Endodermal cell (in vitro differentiated cells): ENCODE measurements around the gene MCM6. TPM values are rescaled to one million over a fixed set of nuclear protein-coding genes. Genes with fewer than 3 reads are reported as not detected.

Experiments
- DNase-seq: peaks from one replicate; pipeline ENCODE4 v3.0.0-alpha.2; 2017
- H3K27ac ChIP-seq: 2 replicates; pipeline ENCODE4 v1.5.1; 2013; ENCODE audit warnings: mild to moderate bottlenecking, low read depth, low read length, moderate library complexity
- H3K27me3 ChIP-seq: 2 replicates; pipeline ENCODE4 v1.6.1; 2013; ENCODE audit warnings: mild to moderate bottlenecking, low read length, moderate library complexity; ENCODE audit not compliant: insufficient read depth, control insufficient read depth, poor library complexity, severe bottlenecking
- H3K36me3 ChIP-seq: 2 replicates; pipeline ENCODE4 v1.7.0; 2013; ENCODE audit warnings: mild to moderate bottlenecking, low read length, moderate library complexity; ENCODE audit not compliant: control insufficient read depth, insufficient read depth
- H3K4me1 ChIP-seq: one replicate; pipeline ENCODE4 v1.7.0; 2013; ENCODE audit warnings: low read length; ENCODE audit not compliant: control insufficient read depth, insufficient read depth
- H3K4me3 ChIP-seq: 2 replicates; pipeline ENCODE4 v1.5.1; 2013; ENCODE audit warnings: mild to moderate bottlenecking, low read length, moderate library complexity
- H3K9ac ChIP-seq: 2 replicates; pipeline ENCODE4 v1.6.1; 2013; ENCODE audit warnings: mild to moderate bottlenecking, low read length, moderate library complexity; ENCODE audit not compliant: poor library complexity, severe bottlenecking; ENCODE audit errors: extremely low read depth
- H3K9me3 ChIP-seq: 2 replicates; pipeline ENCODE4 v1.6.1; 2013; ENCODE audit warnings: mild to moderate bottlenecking, low read length, moderate library complexity; ENCODE audit not compliant: control insufficient read depth
- H3K27ac Mint-ChIP-seq: 2 replicates; pipeline ENCODE4 v1.8.0; 2020; ENCODE audit warnings: mixed read lengths
- H3K27me3 Mint-ChIP-seq: 2 replicates; pipeline ENCODE4 v1.8.0; 2021; ENCODE audit warnings: mild to moderate bottlenecking, mixed read lengths; ENCODE audit not compliant: insufficient read depth
- H3K36me3 Mint-ChIP-seq: 2 replicates; pipeline ENCODE4 v1.8.0; 2020; ENCODE audit warnings: low read depth, mixed read lengths
- H3K4me1 Mint-ChIP-seq: 2 replicates; pipeline ENCODE4 v1.8.0; 2020; ENCODE audit warnings: mixed read lengths
- H3K4me3 Mint-ChIP-seq: 2 replicates; pipeline ENCODE4 v1.8.0; 2020; ENCODE audit warnings: mild to moderate bottlenecking, moderate library complexity, mixed read lengths
- H3K9me3 Mint-ChIP-seq: 2 replicates; pipeline ENCODE4 v1.8.0; 2020; ENCODE audit warnings: mild to moderate bottlenecking, mixed read lengths
- WGBS, 2 experiments: methylation state at CpG; one replicate each; pipeline versions ENCODE4 v1.1.5 to v1.1.7; 2013; ENCODE audit warnings: missing lambda C conversion rate in 2 of 2, mixed read lengths in 1 of 2; ENCODE audit not compliant: insufficient coverage in 1 of 2, insufficient read length in 1 of 2; 5-methylcytosine and 5-hydroxymethylcytosine counted together
- total RNA-seq, 2 donors: library from RNA; stranded (reverse); fragmentation: NEBNext Ultra II Directional in 1 of 2; extraction: Animal tissue kit (Norgen Biotek cat#: 25700) in 1 of 2; gene quantifications; 2 replicates in 1 of 2; 3 replicates in 1 of 2; pipeline ENCODE4 v1.2.1, GENCODE V29; 2021
- TF ChIP-seq, protein P1 (sequence below): fragments of 200-600 bp; sonication (generic); conservative IDR thresholded peaks from 2 replicates; pipeline ENCODE4 v1.5.0; 2021; ENCODE audit warnings: antibody characterized with exemption, mild to moderate bottlenecking

MCM6 gene
- total RNA-seq, 2 donors from 2014 or later = 140 to 141 TPM

DNA sequence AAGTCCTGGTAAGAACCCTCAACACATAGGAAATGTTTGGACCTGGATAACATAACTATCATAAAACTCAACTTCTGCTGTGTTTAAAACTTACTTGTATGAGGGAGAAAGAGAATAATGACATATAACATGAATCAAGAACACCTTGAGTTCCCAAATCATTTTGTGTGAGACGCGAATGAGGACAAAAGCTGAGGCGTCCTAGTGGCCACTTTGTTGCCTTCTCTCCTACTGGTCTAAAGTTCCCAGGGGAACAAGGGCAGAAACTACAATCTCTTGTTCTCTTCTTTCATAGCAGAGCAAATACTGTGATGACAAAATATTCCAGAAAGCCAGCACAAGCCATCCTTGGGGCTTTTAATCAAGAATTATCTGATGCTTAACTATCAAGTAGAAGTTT is 31.0 kb downstream of the MCM6 start:
- peaks cover 92% of the 10 kb centered on the region for H3K36me3 ChIP-seq
- WGBS, 2 experiments = 97 to 98% methylated on average over 3 of the region's 3 CpGs
- no peak for DNase-seq

DNA sequence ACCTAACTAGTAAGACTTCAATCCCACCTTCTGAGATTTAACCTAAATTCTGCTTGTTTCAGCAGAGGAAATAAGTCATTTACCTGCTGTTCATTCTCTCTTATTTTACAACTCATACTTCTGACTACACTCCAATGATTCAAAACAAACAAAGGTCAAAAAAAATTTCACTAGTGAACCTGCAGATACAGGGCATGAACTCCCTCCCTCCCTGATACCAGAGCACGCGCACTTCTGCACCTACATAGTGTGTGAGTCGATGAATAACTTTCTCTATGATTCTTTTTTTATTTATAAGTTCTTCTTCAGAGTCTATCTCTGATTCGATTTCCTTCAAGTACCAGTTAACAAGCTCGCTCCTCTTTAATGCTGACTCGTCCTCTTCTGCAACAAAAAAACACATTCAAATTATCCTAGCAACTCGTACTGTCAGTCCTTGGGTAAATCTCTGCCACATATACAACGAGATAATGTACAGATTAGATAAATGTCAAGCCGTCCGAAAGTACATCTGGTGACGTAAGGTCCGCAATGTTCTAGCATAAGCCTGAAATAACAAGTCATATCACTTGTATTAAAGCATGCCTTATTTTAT is 31.8 kb downstream of the MCM6 start:
- TF ChIP-seq, protein P1, sequence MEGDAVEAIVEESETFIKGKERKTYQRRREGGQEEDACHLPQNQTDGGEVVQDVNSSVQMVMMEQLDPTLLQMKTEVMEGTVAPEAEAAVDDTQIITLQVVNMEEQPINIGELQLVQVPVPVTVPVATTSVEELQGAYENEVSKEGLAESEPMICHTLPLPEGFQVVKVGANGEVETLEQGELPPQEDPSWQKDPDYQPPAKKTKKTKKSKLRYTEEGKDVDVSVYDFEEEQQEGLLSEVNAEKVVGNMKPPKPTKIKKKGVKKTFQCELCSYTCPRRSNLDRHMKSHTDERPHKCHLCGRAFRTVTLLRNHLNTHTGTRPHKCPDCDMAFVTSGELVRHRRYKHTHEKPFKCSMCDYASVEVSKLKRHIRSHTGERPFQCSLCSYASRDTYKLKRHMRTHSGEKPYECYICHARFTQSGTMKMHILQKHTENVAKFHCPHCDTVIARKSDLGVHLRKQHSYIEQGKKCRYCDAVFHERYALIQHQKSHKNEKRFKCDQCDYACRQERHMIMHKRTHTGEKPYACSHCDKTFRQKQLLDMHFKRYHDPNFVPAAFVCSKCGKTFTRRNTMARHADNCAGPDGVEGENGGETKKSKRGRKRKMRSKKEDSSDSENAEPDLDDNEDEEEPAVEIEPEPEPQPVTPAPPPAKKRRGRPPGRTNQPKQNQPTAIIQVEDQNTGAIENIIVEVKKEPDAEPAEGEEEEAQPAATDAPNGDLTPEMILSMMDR = no peak
- no peak for DNase-seq
- Mint-ChIP-seq H3K36me3 (peaks cover 80% of the 10 kb centered on the region), H3K9me3 (no peaks in the 10 kb centered on the region), H3K4me1 (no peaks in the 10 kb centered on the region), H3K27ac (no peak overlapping the region), H3K4me3 (no peak overlapping the region), H3K27me3 (no peaks in the 10 kb centered on the region)
- H3K27ac ChIP-seq = no peak overlapping the region
- H3K27me3 ChIP-seq = no peaks in the 10 kb centered on the region
- H3K4me1 ChIP-seq = no peaks in the 10 kb centered on the region
- H3K9me3 ChIP-seq = no peaks in the 10 kb centered on the region
- H3K36me3 ChIP-seq = peaks cover 91% of the 10 kb centered on the region
- H3K9ac ChIP-seq = no peak overlapping the region
- WGBS, 2 experiments = 96 to 97% methylated on average over 8 to 12 of the region's 12 CpGs
- no peak overlapping the region for H3K4me3 ChIP-seq

More for the DNA sequence above, 31.0 kb downstream of the MCM6 start:
- H3K36me3 Mint-ChIP-seq = peaks cover 82% of the 10 kb centered on the region
- no peak overlapping the region for H3K4me3 Mint-ChIP-seq
- Histone ChIP-seq H3K27ac (no peak overlapping the region), H3K27me3 (no peaks in the 10 kb centered on the region), H3K4me3 (no peak overlapping the region), H3K4me1 (no peaks in the 10 kb centered on the region), H3K9ac (no peak overlapping the region), H3K9me3 (no peaks in the 10 kb centered on the region)
- TF ChIP-seq, protein P1 = peak; percentile 59
- no peaks in the 10 kb centered on the region for H3K27me3 Mint-ChIP-seq
- no peak overlapping the region for H3K27ac Mint-ChIP-seq
- no peaks in the 10 kb centered on the region for H3K4me1 Mint-ChIP-seq
- no peaks in the 10 kb centered on the region for H3K9me3 Mint-ChIP-seq

DNA sequence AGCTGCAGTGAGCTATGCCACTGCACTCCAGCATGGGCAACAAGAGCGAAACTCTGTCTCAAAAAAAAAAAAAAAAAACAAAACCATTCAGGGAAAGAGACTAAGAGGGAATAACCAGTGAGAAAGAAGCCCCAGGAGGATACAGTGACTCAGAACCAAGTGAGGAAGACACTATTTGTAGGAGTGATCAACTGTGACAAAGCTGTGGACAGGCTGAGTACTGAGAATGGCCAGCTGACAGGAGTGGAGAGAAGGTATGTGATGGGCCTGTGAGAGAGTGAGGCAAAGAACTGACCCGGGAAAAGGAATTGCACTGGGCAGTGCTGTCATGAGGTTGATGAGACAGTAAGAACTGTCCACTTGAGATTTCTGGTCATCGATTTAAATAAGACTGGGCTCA is 32.6 kb downstream of the MCM6 start:
- Histone ChIP-seq H3K9ac (no peak overlapping the region), H3K4me1 (no peaks in the 10 kb centered on the region), H3K9me3 (no peaks in the 10 kb centered on the region), H3K27me3 (no peaks in the 10 kb centered on the region), H3K4me3 (no peak overlapping the region), H3K36me3 (peaks cover 90% of the 10 kb centered on the region), H3K27ac (no peak overlapping the region)
- no peaks in the 10 kb centered on the region for H3K9me3 Mint-ChIP-seq
- no peak overlapping the region for H3K4me3 Mint-ChIP-seq
- H3K27me3 Mint-ChIP-seq = no peaks in the 10 kb centered on the region
- 89 to 96% methylated on average over 2 to 3 of the region's 3 CpGs for WGBS, 2 experiments
- no peak for DNase-seq
- H3K36me3 Mint-ChIP-seq = peaks cover 72% of the 10 kb centered on the region
- TF ChIP-seq, protein P1 = no peak
- no peak overlapping the region for H3K27ac Mint-ChIP-seq
- no peaks in the 10 kb centered on the region for H3K4me1 Mint-ChIP-seq
